SK-MEL-5 (cell line): Measurements from ENCODE around the gene SNAPC1. TPM values are rescaled to one million over a fixed set of nuclear protein-coding genes. Genes with fewer than 3 reads are reported as not detected.

Experiments
- DNase-seq: peaks from one replicate; pipeline ENCODE4 v3.0.0-alpha.2; 2016; ENCODE audit warnings: low read depth, low spot score
- in situ Hi-C: cut with HindIII; loops from 2 replicates; pipeline ENCODE4 v1.10.0; 2016; ENCODE audit warnings: low sequenced_read_pairs, high pct_unique_total_duplicates, low pct_unique_long_range_greater_than_20kb
- polyA plus RNA-seq, 2 experiments: library from polyadenylated mRNA; depleted of rRNA; stranded (reverse); fragments of >200 nt; gene quantifications; 2 replicates each; pipeline ENCODE4 v1.2.3, GENCODE V29; 2015
- total RNA-seq: library from RNA; depleted of rRNA; stranded (reverse); fragments of >200 nt; shearing (Covaris generic); gene quantifications from 2 replicates; pipeline ENCODE4 v1.2.3, GENCODE V29; 2014; rRNA removed

Gene SNAPC1, protein sequence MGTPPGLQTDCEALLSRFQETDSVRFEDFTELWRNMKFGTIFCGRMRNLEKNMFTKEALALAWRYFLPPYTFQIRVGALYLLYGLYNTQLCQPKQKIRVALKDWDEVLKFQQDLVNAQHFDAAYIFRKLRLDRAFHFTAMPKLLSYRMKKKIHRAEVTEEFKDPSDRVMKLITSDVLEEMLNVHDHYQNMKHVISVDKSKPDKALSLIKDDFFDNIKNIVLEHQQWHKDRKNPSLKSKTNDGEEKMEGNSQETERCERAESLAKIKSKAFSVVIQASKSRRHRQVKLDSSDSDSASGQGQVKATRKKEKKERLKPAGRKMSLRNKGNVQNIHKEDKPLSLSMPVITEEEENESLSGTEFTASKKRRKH
- total RNA-seq = 9.6 and 11.6 TPM in 2 replicates
- polyA plus RNA-seq (2015; cell fraction: cytosol; rRNA removed) = 7.7 and 11.5 TPM in 2 replicates
- polyA plus RNA-seq (2015; cell fraction: nucleus; rRNA removed) = 3.6 and 4.5 TPM in 2 replicates

GRCh38 chr14:61761959-61762786 is at the start of gene SNAPC1:
TSS of gene SNAPC1 (plus strand) at chr14:61762420. CDS start at chr14:61762461, 41 bp downstream.
- DNase-seq = peak; percentile 98
- in situ Hi-C loops = no loop called here

GRCh38 chr14:61713724-61714437 is 48.3 kb upstream of the SNAPC1 start:
- in situ Hi-C loops = no loop called here
- DNase-seq = no peak

- in situ Hi-C loops = no loop called here
- no peak for DNase-seq
These were observed 45.3 kb upstream of the SNAPC1 start for GRCh38 chr14:61716956-61717355.

GRCh38 chr14:61718039-61718438 is 44.2 kb upstream of the SNAPC1 start:
- DNase-seq = no peak
- in situ Hi-C loops = no loop called here

GRCh38 chr14:61719344-61720293 is 42.6 kb upstream of the SNAPC1 start:
- no peak for DNase-seq
- in situ Hi-C loops = no loop called here

- in situ Hi-C loops = no loop called here
- no peak for DNase-seq
These were observed 41.9 kb upstream of the SNAPC1 start for GRCh38 chr14:61720294-61720661.

DNA sequence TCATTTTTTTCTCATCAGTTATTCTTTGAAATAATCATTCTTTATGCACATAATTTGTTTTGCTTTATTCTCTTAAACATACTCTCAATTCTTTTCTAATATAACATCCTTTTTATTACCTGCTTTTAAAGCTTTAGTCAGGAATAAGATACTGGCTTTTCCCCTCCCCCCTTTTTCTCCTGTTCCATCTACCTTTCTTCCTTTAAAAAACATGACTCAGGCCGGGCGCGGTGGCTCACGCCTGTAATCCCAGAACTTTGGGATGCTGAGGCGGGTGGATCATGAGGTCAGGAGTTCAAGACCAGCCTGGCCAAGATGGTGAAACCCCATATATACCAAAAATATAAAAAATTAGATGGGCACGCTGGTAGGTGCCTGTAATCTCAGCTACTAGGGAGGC is 41.5 kb upstream of the SNAPC1 start:
- no peak for DNase-seq
- in situ Hi-C loops = no loop called here

GRCh38 chr14:61724133-61724532 is 38.1 kb upstream of the SNAPC1 start:
- no peak for DNase-seq
- in situ Hi-C loops = no loop called here

DNA sequence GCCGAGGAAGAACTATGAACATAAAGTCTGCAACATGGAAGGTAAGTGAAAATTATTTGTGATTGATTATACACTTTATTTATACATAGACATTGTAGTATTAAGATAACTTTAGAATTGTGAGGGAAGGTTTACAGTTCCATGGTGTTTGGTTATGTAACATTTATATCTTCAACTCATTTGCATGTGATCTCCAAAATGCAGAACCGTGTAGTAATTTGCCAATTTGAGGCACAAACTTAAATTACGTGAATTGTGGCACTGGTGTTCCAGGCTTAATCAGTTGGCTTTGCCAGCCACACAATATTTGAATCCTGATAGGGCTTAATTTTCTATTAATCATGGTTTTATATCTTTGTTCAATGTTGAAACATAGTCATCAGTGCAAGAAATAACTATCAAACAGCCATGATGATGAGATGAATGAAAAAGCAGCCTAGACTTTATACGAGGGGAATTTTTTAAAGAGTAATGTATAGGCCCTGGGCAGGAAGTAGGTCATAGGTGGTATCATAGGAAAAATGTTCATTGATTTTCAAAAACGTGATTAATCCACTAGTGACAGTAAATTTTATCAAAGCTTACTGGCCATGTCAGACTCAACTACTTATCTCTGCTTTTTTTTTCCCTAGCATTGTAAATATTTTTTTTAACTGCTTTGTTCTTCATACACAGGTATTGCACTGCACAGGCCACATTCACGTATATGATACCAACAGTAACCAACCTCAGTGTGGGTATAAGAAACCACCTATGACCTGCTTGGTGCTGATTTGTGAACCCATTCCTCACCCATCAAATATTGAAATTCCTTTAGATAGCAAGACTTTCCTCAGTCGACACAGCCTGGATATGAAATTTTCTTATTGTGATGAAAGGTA is 35.2 kb upstream of the SNAPC1 start:
- DNase-seq = no peak
- in situ Hi-C loops = loop anchor here (25.0 kb wide), 1 partner anchor 265 kb away; no protein-coding TSS in a partner anchor

DNA sequence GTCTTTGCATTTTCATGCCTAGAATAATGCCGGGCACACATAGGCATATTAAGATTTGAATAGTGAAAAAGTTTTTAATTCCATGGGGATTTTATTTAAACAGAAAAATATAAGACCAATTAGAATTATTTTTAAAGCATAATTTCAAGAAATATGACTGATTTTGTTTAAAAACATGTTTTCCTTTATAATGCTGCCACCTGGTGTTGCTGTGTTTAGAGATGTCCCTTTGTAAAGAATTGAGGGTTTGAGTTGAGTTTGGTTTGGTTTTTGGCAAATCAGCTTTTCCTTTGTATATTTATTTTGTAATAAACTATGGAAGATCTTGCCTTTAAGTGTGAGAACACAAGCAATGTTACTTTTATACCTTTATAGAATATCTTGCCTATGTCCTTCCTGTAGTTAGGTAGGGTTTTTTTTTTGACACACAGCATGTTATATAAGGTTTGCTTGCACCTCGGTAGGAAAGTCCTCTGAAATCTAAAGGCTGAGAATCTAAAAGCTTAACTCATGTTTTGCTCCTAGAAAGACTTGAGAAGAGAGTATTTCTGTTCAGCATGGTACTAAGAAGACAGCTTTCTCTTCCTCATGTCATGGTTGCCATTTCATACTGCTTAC is 31.4 kb upstream of the SNAPC1 start:
- in situ Hi-C loops = loop anchor here (25.0 kb wide), 1 partner anchor 269 kb away; no protein-coding TSS in a partner anchor
- DNase-seq = peak; percentile 35

- DNase-seq = no peak
- in situ Hi-C loops = loop anchor here (25.0 kb wide), 1 partner anchor 272 kb away; no protein-coding TSS in a partner anchor
These were observed 28.2 kb upstream of the SNAPC1 start for GRCh38 chr14:61733972-61734371.

- DNase-seq = peak; percentile 14
- in situ Hi-C loops = loop anchor here (25.0 kb wide), 1 partner anchor 274 kb away; no protein-coding TSS in a partner anchor
These were observed 25.5 kb upstream of the SNAPC1 start for GRCh38 chr14:61736751-61737150.

GRCh38 chr14:61737915-61738314 is 24.3 kb upstream of the SNAPC1 start:
- in situ Hi-C loops = loop anchor here (25.0 kb wide), 1 partner anchor 276 kb away; no protein-coding TSS in a partner anchor
- no peak for DNase-seq

GRCh38 chr14:61739133-61739532 is 23.1 kb upstream of the SNAPC1 start:
- no peak for DNase-seq
- in situ Hi-C loops = loop anchor here (25.0 kb wide), 1 partner anchor 277 kb away; no protein-coding TSS in a partner anchor

GRCh38 chr14:61742371-61742770 is 19.8 kb upstream of the SNAPC1 start:
- DNase-seq = no peak
- in situ Hi-C loops = loop anchor here (25.0 kb wide), 1 partner anchor 280 kb away; no protein-coding TSS in a partner anchor
